SU-DHL-6 (cell line): ENCODE data around the gene TMEM63B.

Experiments used
- EZH2phosphoT487 ChIP-seq: fragments of 200-600 bp; sonication (generic), shearing (Covaris generic); conservative IDR thresholded peaks from 2 replicates; pipeline ENCODE4 v1.6.1; 2018; ENCODE audit warnings: mild to moderate bottlenecking, antibody characterized with exemption, low read length, moderate library complexity, mixed read lengths
- TF ChIP-seq, protein P1 (sequence below): fragments of 200-600 bp; sonication (generic); IDR thresholded peaks from one replicate; pipeline ENCODE4 v1.5.1; 2017; ENCODE audit warnings: antibody characterized with exemption, mild to moderate bottlenecking, low read length, moderate library complexity; ENCODE audit not compliant: insufficient read depth, poor library complexity, severe bottlenecking

DNA sequence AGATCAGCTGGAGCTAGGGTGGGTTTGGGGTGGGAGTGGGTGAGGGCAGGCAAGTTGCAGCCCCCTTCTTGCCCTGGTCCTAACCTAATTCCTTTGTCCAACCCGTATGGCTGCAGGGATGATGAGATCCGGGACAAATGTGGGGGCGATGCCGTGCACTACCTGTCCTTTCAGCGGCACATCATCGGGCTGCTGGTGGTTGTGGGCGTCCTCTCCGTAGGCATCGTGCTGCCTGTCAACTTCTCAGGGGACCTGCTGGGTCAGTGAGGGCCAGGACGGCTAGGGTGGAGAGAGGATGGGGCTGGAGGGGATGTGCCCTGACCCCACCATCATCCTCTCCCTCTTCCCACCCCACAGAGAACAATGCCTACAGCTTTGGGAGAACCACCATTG, 12.0 kb downstream of the TMEM63B start:
- TF ChIP-seq, protein P1, sequence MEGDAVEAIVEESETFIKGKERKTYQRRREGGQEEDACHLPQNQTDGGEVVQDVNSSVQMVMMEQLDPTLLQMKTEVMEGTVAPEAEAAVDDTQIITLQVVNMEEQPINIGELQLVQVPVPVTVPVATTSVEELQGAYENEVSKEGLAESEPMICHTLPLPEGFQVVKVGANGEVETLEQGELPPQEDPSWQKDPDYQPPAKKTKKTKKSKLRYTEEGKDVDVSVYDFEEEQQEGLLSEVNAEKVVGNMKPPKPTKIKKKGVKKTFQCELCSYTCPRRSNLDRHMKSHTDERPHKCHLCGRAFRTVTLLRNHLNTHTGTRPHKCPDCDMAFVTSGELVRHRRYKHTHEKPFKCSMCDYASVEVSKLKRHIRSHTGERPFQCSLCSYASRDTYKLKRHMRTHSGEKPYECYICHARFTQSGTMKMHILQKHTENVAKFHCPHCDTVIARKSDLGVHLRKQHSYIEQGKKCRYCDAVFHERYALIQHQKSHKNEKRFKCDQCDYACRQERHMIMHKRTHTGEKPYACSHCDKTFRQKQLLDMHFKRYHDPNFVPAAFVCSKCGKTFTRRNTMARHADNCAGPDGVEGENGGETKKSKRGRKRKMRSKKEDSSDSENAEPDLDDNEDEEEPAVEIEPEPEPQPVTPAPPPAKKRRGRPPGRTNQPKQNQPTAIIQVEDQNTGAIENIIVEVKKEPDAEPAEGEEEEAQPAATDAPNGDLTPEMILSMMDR: no peak
- no peak for TF ChIP-seq EZH2phosphoT487
